Measurements from ENCODE around the gene SLC7A5.
"Not testable (repeated sequence)": the region's sequence is repeated elsewhere in the genome, so short reads cannot be mapped to it uniquely, and the experiment has no call there.

SLC7A5 gene

DNA sequence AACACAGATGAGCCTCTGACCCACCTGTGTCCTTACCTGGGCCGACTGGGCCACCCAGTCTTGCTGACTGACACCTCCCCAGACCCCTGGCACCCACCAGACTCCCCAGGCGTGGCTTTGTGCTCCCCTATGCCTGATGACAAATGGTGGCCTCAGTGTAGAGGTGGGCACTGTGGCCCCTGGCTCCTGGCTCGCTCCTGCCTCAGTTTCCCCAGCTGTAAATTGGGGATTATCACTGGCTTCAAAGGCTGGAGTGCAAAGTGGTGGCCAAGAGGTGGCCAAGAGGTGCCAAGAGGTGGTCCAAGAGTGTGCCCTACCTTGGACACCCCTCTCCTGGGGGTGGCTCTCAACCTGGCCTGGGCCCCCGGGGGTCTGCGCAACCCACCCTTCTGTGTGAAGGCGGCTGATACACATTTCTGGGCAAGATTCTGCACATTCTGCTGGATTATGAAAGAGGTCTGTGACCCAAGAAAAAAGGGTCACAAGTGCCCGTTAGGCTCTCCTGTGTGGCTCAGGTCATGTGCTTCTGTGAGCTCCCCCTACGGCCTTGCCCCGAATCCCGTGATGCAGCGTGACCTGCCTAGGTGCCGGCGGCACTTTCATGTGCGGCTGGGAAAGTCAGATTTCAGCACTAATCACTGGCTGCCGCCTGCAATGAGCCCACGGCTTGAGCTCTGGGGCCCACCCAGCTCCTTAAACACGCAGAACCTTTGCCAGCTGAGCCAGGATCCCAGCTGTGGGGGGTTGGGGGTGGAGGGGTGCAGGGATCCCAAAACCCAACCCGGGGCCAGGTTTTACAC is 7.8 kb downstream of the SLC7A5 start:
- DNase-seq (ENCODE audit: low read depth in 1 of 2, low spot score in 1 of 2) = not testable (repeated sequence)

DNA sequence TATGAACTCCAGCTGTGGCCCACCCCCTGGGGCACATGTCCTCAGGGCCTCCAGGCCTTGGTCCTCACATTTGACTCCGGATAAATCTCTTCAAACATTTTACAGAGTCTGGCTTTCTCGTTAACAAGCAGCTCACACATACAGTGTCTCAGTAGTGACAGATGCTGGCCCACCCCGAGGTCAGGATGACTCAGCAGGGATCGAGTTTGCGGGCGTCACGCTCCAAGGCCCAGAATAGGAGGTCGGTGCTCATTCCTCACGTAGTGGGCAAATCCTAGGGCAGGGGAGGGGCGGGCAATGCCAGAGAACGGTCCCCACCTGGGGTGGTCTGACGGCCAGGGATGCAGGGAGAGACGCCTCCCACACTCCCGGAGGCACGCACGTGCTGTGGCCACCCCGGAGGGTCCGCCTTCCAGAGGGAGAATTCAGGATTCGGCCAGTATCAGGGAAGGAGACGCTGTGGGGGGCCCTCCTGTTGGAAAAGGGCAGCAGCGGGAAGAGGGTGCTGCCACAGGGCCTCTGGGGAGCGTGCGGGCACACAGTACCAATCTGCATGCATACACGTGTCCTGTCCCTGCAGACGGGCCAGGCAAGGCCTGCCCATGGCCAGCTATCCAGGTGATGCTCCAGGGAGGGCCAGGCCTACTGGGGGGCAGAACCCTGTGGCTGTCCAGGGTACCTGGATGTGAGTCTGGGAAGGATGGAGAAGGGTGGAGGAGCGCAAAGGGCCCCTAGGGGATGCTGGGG is 8.6 kb downstream of the SLC7A5 start:
- no peak for DNase-seq (ENCODE audit: low read depth in 1 of 2, low spot score in 1 of 2)

DNA sequence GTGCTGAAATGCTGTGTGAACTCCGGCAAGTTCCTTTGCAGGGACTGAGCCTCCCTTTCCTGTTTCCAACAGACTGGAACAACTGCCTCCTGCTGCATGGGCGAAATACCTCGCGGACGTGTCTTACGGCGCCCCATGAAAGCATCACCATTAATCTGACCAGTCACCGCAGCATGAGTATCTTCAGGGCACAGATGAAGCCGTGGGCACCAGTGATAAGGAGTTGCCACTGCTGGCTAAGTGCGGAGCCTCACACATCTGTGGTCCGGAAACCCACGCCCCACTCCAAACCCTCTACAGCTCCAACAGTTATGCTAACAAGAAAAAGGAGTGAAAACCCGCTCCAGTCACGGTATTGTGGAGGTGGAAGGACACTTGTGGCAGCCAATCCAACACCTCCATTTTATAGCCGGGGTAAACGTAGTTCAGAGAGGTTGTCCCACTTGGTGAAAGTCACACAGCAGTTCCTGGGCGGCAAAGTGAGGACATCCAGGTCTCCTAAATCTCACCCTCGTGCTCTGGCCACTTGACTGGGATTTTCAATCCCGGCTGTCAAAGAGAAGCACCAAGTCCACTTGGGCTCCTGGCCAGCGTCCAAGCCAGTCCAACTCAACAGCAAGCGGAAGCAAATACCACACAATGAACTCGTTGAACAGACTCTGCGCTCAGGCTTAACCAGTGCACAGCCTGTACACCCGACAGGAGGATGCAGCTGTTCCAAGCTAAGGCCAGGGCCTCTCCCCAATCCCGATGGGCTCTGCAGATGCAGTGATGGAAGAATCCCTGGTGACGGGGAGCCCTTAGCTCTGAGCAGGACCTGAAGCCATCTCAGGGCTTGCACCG is 10.9 kb downstream of the SLC7A5 start:
- not testable (repeated sequence) for DNase-seq (ENCODE audit: low read depth in 1 of 2, low spot score in 1 of 2)

DNA sequence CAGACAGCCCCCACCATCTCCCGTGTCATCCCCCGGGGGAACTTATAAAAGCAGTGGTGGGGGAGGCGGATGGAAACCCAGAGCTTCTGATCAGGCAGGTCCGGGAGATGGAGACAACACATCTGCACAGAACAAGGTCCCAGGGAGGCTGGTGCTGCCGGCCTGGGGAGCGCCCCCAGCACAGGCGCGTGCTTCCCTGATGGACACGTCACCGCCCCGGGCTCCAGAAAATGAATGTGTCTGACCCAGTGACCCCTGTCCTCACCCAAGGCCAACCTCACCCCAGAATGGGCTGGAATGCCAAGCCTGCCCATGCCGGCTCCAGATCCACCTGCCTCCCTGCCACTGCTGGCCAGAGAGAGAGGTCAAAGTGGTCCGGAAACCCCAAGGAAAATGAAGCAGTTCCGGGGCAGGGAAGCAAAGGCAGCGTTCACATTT is 12.5 kb downstream of the SLC7A5 start:
- no peak for DNase-seq (ENCODE audit: low read depth in 1 of 2, low spot score in 1 of 2)

DNA sequence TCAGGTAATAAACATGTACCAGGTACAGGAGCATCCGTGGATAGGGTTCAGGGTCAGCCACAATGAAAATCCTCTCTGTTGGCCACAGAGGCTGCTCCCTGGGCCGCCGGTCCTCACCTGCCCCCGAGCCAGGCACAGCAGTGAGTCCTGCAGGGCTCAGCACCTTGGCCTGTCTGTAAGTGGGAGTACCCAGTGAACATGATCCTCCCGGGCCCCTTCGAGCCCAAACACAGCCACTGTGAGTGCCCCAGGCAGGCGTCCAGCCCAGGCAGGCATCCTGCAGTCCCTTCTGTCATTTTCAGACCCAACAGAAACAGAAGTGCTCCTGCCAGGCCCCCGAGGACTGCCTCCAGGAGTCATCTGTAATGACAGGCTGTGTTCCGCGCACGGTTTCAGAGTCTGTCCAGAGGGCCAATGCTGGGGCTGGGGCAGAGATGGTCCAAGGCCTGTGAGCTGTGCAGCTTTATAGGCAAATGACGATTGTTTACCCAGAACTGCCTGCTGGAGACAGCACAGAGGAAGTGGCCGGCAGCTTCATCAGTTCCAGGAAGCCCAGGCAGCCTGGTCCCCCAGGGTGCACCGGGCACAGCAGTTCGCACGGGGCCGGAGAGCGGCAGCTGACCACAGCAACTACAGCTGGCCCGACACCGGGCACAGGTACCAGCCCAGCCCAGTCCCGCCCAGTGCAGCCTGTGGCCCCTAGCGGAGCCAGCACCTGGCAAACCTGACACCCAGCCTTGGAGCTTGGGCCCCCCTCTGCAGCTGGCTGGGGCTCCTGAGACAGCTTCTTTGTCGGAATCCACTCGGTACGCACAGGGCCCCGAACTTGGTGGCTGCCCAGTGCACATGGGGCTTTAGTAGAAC is 13.2 kb downstream of the SLC7A5 start:
- no peak for DNase-seq (ENCODE audit: low read depth in 1 of 2, low spot score in 1 of 2)

DNA sequence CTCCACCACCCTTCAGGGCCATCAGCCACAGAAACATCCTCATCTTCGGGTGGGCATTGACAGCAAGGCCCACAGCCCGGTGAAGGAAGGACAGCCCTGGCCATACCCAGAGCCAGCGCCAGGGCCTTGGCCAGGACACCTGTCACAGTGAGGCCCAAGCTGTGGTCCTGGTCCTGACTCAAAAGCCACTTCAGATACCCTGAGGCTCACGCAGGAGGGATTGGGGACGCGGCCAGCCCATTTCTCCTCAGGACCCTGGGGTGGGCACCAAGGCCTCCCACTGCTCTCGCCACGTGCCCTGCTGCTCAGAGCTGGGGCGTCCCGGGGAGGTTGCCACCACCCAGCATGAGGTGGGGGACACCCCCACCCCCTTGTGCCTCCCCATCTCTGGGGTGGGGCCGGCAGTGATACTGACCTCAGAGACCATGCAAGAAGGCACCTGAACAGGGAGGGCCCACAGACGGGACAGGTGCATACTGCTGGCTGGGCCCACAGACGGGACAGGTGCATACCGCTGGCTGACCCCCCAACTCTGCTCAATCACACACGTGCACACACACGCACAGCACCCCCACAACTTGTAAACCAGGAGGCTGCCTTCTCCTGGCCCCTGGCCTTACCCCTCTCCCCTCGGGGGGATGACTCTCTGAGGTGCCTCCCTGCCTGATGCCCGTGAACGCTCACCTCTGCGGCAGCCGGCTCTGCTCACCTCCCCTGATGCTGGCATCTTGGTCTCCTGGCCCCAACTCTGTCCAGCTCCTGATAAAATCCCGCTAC is 14.2 kb downstream of the SLC7A5 start:
- DNase-seq (ENCODE audit: low read depth in 1 of 2, low spot score in 1 of 2) = no peak

DNA sequence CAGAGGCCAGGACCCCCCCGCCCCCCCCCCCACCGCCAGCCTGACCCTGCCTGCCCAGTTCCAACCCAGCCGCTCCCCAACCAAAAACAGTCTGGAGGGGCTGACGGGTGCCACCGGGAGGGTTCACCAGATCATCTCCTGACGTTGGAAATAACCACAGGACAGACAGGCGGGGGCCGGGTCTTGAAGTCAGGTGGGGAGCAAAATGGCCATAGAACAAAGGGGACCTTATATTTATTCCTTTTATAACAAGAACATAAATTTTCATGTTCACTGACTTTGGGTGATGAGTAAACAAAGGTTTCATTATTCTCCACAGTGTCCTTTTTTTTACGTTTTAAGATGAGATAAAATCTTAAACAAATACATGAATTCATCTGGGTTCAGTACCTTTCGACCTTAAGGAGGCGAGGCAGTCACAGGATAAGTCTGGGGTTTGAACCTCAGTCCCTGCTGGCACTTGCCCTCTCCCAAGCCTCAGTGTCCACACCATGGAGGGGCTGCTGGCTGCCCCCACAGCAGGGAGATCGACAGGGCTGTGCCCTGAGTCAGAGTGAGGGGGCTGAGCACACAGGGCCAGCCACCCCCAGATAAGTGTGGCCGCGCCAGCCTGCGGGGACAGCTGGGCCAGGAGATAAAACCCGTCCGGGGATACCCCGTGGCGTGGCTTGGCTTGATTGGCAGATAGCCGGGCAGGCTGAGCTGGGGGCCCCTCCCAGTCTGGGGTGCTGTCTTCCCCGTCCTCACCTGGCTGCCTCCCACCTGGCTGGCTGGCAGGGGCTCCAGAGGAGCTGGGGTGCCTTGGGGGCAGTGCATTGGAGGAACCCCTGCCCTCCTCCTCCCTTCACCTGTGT is 15.0 kb downstream of the SLC7A5 start:
- no peak for DNase-seq (ENCODE audit: low read depth in 1 of 2, low spot score in 1 of 2)

DNA sequence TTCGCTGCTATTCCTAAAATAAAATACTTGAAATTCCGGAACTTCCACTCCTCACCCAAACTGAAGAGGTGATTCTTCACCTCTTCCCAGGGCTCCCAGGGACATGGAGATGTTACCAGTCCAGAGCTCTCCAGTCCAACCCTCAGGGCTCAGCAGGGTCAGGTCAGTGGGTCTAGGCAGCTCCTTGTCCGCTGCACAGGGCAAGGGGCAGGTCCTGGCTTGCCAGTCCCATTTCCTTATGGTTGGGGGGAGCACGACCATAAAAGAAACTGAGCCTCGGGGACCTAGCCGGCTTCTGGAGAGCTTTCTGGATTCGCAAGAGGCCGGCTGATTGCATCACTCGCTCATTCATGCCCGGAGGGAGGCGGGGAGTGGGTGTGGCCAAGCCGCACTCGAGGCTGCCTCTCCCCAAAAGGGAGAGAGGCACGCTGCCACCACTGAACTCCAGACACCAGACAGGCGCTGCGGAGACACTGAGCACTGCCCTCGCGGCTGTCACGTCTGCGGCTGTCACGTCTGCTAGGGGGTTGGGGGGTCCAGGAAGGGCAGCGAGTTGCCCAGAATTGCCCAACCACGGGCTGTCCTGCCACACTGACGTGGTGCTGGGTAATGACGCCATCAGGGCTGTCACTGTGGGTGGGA is 15.8 kb downstream of the SLC7A5 start:
- DNase-seq (ENCODE audit: low read depth in 1 of 2, low spot score in 1 of 2) = peak; percentile 75 to 78

DNA sequence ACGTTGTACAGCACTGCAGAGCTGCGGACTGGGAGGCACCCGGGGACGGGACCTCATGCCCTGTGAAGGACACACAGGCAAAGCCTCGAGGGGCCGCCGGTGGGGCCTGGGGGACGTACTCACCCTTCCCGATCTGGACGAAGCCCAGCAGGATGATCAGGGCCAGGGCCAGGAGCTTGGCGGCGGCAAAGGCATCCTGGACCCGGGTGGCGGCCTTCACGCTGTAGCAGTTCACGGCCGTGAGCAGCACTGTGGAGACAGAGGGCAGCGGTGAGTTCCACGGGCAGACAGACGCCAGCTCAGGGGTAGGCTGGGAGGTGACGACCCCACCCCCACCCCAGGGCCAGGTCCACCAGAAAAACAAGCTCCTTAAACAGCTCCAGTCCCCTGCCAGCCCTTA is 17.7 kb downstream of the SLC7A5 start:
- DNase-seq (ENCODE audit: low read depth in 1 of 2, low spot score in 1 of 2) = no peak

DNA sequence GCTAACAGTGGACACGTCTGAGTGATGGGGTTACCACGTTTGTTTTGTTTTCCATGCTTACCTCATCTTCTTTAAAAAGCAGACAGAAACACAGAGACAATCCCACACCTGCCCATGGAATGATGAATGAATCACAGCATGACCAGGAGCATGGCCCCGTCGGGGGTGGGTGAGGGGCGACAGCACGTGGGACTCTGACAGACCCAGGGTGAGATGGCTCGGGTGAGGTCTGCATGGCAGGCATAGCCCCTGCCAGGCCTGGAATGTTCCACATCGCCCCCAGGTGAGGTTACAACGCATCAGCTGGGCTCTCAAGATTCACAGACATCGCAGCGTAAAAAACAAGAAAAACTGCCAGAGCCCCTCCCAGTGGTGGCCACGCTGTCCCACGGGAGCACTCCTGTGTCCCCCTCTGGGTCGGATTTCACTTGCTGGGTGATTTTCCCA is 18.1 kb downstream of the SLC7A5 start:
- no peak for DNase-seq (ENCODE audit: low read depth in 1 of 2, low spot score in 1 of 2)

DNA sequence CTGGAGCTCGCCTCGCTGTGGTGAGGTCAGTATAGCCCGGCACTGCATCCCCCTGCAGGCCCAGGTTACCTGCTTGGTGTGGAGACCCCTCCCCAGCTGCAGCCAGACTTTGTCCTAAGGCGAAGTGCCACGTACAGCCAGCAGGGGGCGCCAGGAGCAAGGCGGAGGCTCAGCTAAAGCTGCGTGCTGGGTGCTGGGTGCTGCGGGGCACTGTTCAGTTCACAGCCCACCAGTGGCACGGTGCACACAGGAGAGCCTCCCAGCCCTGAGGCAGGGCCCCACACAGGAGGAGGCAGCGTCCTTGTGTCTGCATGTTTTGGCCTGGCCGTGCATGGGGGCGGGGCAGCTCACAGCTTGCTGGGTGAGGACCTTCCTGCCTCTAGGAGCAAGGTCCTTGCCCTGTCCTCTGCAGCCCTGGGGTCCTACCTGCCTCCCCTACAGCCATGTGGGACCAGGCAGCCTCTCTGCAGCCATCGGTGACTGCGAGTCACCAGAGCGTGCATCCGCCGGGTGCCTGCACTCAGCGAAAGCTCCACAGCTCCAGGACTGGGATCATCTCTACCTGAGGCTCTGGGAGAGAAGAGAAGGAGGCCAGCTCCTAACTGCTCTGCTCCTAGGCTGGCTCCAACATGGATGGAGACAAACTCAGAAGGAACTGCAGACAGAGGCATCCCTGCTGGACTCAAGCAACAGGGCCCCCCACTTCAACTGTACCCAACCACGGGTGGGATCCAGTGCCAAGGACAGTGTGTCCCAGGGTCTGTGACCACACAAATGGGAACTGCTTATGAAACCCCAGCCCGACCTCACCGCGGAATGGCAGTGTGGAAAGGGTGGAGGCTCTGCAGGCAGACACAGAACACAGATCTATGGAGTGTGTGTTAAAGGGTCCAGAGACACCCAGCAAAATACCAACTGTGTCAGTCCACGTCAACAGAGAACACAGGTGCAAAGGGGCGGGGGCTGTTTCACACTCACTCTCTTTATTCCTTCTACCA is 19.0 kb downstream of the SLC7A5 start:
- peak; percentile 57 to 75 for DNase-seq (ENCODE audit: low read depth in 1 of 2, low spot score in 1 of 2)

DNA sequence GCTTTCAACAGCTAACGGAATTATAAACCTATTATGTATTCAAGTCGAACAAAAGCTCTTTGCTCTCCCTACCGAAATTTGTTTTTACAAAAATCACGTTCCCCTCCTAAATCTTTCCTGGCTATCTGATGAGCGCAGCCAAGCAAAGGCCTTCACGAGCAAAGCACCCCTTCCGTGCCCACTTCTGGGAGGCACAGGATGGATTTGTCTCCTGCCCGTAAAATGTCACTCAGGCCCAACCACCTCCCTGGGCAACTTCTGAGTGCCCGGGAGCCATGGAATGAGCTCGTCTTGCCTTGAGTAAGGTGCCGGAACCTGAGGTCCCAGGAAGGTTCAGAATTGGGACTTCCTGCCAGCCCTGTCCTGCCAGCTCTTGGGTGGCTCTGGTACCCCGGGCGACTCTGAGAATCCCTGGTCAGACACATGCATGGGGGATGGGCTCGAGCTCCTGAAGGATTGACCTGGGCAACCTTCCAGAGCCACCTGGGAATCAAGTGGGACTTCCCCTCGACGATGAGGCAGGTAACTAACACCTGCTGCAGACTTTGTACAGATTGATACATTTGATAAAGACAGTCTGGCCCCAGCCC is 19.8 kb downstream of the SLC7A5 start:
- no peak for DNase-seq (ENCODE audit: low read depth in 1 of 2, low spot score in 1 of 2)

DNA sequence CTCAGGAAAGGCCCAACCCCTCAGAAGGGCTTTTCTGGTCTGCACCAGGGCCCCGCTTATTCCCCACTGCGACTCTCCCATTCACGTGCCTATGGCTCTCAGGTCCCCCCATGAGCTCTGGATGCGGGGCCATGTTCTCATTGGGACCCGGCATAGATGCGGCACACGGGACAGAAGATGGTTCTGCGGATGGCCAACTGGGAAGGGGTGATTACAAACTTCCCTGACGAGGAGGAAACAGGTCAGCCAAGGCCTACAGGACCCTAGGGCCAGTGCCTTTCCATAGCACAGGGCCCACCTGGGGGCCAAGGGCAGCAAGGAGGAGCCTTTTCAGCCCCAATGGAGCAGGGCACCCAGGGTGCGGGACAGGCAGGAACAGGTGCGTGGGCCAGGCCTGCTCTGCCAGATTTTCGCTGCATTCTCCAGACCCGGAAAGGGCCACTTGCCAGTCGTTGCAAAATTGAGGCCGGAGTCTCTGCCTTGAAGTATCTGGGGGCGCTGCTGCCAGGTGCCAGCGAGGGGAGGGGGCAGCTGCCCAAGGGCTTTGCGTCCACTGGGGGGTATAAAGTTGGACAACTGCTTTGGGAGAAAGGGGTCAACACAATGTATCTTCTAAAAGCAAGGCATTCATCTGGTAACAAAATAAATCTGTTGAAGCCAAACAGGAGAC is 20.5 kb downstream of the SLC7A5 start:
- DNase-seq (ENCODE audit: low read depth in 1 of 2, low spot score in 1 of 2) = no peak

DNA sequence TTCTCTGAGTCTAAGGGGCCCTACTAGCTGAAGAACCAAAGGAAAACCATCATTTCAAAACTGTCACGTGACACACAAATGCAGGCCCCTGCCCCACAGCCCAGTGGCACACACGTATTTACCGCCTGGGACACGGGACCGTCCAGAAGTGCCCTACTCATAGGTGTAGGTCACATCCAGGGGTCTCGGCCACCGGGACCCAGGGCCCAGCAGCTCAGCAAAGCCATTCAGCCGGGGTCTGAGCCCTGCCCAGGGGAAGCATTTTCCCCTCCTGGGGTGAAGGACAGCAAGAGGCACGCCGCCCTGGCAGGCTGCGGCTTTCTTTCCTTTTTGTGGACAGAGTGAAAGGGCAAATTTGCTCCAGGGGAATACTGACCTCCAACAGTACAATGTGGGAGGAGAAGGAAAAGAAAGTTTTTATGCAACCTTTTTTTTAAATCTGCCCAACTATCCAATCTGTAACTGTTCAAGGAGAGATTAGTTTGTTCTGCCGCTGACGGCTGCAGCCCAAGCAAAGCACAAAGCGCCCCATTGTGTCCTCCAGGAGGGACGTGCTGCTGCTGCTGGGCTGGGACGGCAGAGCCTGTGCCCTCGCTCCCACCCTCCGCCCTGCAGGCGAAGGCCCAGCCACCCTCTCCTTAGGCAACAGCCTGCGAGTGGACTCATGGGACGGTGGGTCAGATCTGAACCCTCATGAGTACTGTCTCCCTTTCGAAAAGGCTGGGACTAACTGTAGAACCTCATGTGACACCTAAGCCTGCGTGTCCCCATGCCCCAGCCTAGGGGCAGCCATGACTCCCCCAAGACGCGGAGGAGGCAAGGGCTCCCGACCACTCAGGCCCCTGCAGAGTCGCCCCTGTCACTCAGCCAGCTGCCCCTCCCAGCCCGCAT is 21.3 kb downstream of the SLC7A5 start:
- no peak for DNase-seq (ENCODE audit: low read depth in 1 of 2, low spot score in 1 of 2)

DNA sequence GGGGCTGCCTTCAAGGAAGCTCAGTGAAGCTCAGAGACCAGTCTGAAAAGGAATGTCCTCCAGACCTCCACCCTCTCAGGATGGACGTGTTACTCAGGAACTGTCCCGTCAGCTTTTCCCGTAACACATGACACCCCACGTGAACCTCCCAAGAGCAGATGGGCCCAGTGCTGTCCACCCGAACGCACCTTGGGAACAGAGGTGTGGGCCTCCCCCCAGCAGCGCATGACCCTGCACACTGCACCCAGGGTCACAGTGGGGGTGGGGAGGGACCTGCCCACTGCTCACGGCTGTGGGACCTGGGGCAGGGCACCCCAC is 21.9 kb downstream of the SLC7A5 start:
- no peak for DNase-seq (ENCODE audit: low read depth in 1 of 2, low spot score in 1 of 2)
